Activated T-cell treated with anti-CD3 and anti-CD28 coated beads for 4 hours (primary cell): ENCODE results near the gene MED6.

Source experiments
- DNase-seq: peaks from one replicate; pipeline ENCODE4 v3.0.0-alpha.2; 2020

The MED6 gene

GRCh38 chr14:70600382-70601157 is at the start of gene MED6:
Gene MED6 (minus strand): TSS chr14:70600655. CDS start chr14:70600637, 18 bp downstream.
- peak; percentile 92 for DNase-seq

DNA sequence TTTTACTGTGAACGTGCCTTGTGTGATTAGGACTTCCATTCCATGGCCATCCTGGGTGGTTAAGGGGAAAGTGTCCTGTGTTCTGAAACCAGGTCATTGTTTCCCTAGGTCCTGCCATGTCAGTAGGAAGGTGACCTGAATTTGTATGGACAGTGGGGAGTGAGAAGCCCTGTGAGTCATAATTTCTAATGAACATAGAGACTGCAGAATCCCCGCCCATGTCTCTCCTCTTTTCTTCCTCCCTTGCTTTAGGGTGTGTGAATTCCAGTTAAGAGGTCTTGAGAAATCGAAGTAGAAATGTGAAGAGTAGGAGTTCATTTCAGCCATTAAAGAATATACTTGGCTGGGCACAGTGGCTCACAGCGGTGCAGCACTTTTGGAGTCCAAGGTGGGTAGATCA is 49.3 kb upstream of the MED6 start:
- no peak for DNase-seq

DNA sequence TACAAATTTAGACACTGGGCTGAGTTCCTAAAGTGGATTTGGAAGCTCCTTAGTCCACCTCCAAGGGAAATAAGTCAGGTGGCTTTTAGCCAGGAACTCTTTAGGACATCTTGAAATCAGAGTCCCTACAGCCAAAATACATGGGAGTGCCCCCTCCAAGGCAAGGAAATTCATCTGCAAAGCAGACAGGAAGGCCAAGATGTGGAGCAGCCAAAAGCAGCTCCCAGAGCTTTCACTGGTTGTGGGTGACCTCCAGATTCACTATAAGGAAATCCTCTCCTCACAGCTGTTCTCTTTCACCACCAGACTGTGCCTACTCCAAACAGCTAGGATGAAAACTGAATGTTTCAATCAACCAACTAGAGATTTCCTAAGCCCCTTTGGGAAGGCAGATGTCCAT is 47.9 kb upstream of the MED6 start:
- no peak for DNase-seq

DNA sequence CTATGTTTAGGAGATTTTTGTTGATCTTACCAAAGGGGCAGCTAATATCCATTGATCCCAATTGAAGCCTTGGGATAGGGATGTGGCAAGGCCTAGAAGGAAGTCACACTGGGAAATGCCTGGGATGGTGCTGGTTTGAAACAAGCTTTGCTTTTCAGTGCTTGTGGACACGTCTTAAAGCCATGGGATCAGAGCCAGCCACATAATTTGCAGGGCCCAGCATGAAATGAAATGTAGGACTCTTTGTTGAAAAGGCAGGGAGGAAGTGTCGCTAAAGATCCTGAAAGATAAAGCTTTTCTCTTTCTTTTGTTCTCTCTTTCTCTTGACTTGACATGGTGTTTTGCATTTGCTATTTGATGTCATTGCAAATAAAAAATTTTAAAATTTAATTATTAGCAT is 46.2 kb upstream of the MED6 start:
- no peak for DNase-seq

DNA sequence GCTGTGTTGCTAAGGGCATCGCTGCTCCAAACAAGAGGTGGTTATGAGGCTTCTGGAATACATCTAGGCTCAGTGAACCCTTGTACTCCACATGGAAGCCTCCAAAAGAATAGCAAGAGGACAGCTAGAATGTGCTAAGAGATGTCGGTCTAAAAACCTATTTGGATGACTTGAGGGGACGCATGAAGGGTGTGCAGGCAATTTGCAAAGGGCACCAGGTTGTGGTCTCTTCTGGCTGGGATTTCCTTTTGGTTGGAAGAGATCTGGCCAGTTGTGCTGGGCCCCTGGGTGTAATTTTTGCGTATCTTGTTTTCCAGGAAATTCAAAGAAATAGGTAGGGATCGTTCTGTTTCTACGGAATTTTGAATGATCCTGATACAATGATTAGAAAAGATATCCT is 45.4 kb upstream of the MED6 start:
- no peak for DNase-seq

GRCh38 chr14:70643967-70644366 is 43.5 kb upstream of the MED6 start:
- DNase-seq = no peak

GRCh38 chr14:70642303-70643235 is 42.1 kb upstream of the MED6 start:
- DNase-seq = no peak

- no peak for DNase-seq
Observed at GRCh38 chr14:70641548-70642302, 41.3 kb upstream of the MED6 start, which contains the start of gene TTC9. Gene TTC9 (plus strand): TSS chr14:70641916. CDS start chr14:70642130, 214 bp downstream.

DNA sequence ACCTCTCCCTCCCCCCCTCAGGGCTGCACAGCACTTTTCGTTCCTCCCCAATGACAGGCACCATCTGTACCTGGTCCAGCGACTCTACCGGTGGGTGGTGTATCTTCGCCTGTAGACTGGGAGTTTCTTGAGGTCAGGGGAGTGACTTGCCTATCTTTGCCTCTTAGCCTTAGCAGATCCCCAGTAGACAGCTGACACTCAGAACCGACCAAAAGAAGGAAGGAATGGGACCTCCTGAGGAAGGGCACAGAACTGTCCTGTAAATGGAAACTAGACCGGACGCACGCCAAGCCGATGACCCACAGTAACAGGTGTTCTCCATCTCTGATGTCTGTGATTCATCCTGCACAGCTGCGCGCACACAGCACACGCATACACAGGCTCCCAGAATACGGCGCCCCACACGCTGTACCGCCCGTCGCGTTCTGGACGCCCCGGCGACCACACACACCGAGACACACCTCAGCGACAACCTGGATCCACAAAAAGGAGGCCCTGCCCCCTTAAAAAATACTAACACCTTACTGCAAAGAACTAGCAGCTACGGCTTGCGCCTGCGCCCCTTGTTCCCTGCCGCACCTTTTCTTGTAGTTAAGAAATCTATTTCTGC is 40.6 kb upstream of the MED6 start:
- DNase-seq = peak; percentile 25

DNA sequence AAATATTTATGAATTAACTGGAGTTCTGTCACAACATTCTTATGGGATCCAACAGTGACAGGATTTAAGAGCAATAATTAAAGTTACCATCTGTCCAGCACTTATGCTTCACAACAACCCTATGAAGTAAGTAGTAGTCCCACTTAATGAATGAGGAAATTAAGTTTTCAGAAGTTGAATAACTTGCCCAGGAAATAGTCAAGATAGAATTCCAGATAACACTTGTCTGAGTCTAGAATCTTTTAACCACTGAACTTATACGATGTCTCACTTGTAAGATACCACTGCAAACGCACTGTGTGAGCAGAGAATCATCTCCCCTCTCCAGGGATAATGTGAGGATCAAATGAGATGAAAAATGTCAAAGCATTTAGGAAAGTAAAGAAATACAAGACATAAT is 38.0 kb upstream of the MED6 start:
- DNase-seq = no peak

DNA sequence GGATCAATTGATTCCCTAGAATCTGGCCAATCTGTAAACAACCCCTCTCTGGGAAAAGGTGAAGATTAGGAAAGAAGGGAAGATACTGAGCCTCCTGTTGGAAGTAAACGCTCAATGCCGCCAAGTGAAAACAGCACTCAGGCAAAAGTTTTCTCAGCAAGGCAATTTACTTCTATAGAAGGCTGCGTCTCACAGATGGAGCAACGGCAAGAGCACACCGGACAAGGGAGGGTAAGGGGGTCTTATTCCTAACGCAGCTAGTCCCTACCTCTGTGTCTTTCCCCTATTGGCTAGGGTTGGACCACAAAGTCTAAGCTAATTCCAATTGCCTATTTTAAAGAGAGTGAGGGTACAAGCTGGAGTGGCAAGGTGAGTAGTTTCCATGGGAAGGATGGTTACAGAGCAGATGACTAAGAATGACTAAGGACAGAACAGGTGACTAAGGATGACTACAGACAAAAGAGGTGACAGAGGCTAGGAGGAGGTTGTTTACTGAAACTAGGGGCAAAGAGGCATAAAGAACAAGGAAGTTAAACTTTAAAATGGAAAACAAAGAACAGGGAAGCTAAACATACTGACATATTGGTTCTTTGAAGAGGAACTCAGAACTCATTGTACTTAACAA is 35.6 kb upstream of the MED6 start:
- no peak for DNase-seq

- no peak for DNase-seq
Observed at GRCh38 chr14:70631948-70632347, 31.5 kb upstream of the MED6 start.

DNA sequence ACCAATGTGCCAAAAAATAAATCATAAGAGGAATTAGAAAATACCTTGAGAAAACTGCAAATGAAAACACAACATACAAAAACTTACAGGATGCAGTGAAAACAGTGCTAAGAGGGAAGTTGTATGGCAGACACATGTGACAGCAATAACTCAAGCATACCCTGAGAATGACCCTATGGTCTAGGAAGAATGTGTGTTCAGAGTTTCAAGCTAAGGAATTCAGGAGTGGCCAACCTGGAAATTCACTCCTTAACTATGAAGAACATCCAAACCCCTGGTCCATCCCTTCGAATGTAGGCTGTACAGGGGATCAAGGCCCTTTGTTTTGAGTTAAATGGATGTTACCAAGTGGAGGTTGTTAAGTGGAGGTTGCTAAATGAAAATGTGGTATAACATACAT is 24.5 kb upstream of the MED6 start:
- DNase-seq = no peak

GRCh38 chr14:70622111-70622712 is 21.8 kb upstream of the MED6 start:
- peak; percentile 48 for DNase-seq

DNA sequence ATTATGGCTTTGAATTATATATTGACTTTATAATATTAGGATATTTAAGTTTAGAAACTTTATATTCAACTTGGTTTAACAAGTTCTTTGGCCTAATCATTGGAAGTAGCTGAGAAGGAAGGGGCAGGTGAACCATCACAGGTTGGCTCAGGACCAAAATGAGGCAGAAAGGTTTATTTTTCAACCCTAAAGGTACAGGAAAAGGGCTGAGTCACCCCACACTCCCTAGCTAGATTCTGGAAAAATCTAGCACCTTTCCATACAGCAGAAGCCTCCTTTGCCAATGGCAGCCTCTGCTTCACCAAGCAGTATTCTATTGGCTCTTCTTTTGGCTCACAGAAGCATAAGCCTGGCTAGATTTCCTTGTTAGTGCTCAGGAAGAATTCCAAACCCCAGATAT is 19.3 kb upstream of the MED6 start:
- no peak for DNase-seq

- DNase-seq = no peak
Observed at GRCh38 chr14:70618314-70618713, 17.9 kb upstream of the MED6 start.

GRCh38 chr14:70616646-70617045 is 16.2 kb upstream of the MED6 start:
- DNase-seq = no peak

DNA sequence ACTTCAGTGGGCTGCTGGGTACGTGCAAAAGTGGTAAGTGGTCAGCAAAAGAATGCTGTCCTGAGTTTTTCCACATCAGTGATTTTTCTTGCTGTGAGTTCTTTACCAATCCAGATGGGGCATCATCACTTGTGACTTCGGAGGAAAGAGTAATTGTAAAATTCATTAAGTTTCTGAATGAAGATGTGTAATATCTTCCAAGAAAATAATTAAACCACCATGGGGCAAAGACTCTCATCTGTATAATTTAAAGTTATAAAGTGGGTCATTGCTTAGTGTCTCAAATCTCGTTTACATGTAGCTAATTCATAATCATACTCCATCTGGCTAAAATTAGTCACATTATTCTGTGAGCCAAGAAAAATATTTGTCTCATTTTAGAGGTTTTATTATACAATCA is 10.8 kb upstream of the MED6 start:
- DNase-seq = no peak

GRCh38 chr14:70602254-70602653 is 1.8 kb upstream of the MED6 start:
- no peak for DNase-seq

GRCh38 chr14:70601162-70601561 is 707 bp upstream of the MED6 start:
- DNase-seq = no peak

DNA sequence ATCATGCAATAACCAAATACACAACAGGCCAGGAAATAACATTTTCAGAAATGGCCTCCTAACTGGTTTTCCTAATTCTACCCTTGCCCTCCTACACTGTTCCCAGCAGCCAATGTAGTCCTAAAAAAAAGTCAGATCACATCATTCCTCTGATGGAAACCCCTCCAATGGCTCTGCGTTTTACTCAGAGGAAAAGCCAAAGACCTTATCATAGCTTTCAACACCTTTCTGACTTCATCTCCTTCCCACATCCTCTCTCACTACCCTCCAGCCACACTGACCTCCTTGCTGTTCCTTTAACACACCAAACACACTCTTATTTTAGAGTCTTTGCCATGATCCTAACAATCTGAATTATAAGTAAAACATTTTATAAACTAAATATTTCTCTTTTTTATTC is 1.1 kb downstream of the MED6 start:
- DNase-seq = no peak

DNA sequence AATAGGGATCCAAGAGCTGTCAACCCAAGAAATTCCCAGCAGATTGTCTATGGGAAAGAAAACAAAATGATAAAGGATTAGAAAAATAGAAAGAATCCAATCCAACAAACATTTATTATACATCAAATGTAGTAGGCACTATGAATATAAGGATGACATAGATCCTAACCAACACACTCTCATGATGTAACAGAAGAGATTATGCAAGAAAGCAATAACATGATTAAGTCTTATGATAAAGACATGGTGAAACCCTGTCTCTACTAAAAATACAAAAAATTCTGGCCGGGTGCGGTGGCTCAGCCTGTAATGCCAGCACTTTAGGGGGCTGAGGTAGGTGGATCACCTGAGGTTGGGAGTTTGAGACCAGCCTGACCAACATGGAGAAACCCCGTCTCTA is 2.7 kb downstream of the MED6 start:
- DNase-seq = no peak
